Measurements from ENCODE around the gene NAP1L4. TPM values are rescaled to one million over a fixed set of nuclear protein-coding genes. Genes with fewer than 3 reads are reported as not detected.
A peak's percentile ranks its signal among the peaks of the same experiment; 100 is the strongest.

Gene NAP1L4
- total RNA-seq, 1 donor: 99.6 TPM

GRCh38 chr11:2913776-2914175, 78.4 kb downstream of the NAP1L4 start:
- TF ChIP-seq, protein P1, sequence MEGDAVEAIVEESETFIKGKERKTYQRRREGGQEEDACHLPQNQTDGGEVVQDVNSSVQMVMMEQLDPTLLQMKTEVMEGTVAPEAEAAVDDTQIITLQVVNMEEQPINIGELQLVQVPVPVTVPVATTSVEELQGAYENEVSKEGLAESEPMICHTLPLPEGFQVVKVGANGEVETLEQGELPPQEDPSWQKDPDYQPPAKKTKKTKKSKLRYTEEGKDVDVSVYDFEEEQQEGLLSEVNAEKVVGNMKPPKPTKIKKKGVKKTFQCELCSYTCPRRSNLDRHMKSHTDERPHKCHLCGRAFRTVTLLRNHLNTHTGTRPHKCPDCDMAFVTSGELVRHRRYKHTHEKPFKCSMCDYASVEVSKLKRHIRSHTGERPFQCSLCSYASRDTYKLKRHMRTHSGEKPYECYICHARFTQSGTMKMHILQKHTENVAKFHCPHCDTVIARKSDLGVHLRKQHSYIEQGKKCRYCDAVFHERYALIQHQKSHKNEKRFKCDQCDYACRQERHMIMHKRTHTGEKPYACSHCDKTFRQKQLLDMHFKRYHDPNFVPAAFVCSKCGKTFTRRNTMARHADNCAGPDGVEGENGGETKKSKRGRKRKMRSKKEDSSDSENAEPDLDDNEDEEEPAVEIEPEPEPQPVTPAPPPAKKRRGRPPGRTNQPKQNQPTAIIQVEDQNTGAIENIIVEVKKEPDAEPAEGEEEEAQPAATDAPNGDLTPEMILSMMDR (IDR thresholded peaks at IDR 0.05; ENCODE audit: insufficient read depth, low read length): no peak

DNA sequence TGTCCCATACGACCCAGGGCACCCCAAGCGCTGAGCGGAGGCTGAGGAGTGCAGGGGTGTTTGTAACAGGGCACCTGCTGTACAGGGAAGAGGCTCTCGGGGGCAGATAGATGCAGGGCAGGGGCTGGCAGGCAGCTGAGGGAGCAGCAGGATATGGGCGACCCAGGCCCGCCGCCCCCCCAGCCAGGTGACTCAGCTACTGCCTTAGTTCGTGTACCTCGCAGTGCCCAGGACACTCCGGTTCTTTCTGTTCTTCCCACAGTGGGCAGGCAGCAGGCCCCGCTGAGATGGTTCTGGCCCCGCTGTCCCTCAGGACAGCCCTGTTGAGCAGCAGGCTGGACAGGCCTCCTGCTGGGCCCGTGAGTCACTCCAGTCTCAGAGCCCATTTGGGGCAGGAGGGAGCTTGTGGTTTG, 79.1 kb downstream of the NAP1L4 start:
- TF ChIP-seq, protein P1 (IDR thresholded peaks at IDR 0.05; ENCODE audit: insufficient read depth, low read length): no peak
- no peak overlapping the region for H3K4me3 ChIP-seq (ENCODE audit: low read depth, low read length)
- peak; percentile 11 for DNase-seq (ENCODE audit: low read depth)

More at GRCh38 chr11:2913776-2914175, 78.4 kb downstream of the NAP1L4 start:
- no peak overlapping the region for H3K4me3 ChIP-seq (ENCODE audit: low read depth, low read length)
- no peak for DNase-seq (ENCODE audit: low read depth)

- peak; percentile 56 for DNase-seq (ENCODE audit: low read depth)
- TF ChIP-seq, protein P1 (IDR thresholded peaks at IDR 0.05; ENCODE audit: insufficient read depth, low read length): no peak
- no peak overlapping the region for H3K4me3 ChIP-seq (ENCODE audit: low read depth, low read length)
Measured at GRCh38 chr11:2912498-2912897, 79.6 kb downstream of the NAP1L4 start.

GRCh38 chr11:2911785-2912391, 80.2 kb downstream of the NAP1L4 start:
- DNase-seq (ENCODE audit: low read depth): no peak
- H3K4me3 ChIP-seq (ENCODE audit: low read depth, low read length): no peak overlapping the region
- TF ChIP-seq, protein P1 (IDR thresholded peaks at IDR 0.05; ENCODE audit: insufficient read depth, low read length): no peak

DNA sequence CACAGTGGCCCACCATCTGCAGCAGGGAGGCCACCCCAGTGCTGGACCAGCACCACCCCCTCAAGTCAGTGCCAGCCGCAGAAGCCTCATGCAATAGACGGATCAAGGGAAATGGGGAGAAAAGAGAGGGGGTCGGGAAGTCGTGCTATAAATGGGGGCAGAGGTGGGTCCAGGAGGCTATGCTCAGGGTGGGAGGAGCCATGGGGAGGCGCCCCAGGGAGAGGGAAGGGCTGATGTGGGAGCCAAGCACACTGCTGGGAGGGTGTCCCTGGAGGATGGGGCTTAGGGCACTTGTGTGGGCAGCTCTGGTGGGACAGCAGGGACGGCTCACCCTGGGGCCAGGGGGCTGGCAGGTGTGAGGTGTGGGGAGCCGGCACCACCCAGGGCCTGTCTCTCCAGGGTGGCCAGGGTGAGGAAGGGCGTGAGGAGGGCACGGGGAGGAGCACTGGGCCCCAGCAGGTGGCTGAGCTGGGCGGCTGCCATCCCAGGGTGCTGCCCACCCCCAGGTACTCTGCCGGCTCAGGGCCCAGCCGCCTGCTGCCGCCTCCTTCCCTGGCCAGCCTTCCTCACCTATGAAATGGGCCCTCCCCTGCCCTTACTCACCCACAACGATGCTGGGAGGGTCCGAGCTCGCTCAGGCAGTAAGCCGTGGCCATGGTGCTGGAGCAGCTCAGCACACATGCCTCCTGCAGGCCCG, 80.9 kb downstream of the NAP1L4 start:
- TF ChIP-seq, protein P1 (IDR thresholded peaks at IDR 0.05; ENCODE audit: insufficient read depth, low read length): no peak
- DNase-seq (ENCODE audit: low read depth): no peak
- H3K4me3 ChIP-seq (ENCODE audit: low read depth, low read length): no peak overlapping the region

DNA sequence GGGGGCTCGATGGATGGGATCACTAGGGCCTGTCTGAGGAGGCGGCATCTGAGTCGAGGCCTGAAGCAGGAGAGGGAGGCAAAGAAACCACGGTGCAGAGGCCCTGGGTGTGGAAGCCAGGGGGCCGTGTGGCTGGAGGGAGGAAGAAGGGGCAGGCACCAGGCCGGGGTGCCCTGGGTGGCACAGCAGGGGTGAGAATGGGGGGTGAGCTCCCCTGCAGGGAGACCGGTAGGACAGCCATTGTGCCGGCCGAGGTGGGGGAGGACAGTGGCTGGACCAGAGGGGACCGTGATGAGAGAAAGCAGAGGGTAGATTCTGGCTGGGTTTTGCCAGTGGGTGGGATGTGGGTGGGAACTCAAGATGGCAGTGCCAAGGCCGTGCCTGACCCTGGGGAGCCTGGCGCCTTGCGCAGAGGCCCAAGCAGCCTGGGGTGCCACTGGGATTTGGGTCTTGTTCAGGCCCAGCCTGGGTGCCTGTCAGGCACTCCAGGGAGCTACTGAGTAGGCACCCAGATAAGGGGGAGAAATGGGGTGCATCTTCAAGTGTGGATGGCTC, 81.7 kb downstream of the NAP1L4 start:
- DNase-seq (ENCODE audit: low read depth): no peak
- TF ChIP-seq, protein P1 (IDR thresholded peaks at IDR 0.05; ENCODE audit: insufficient read depth, low read length): no peak
- H3K4me3 ChIP-seq (ENCODE audit: low read depth, low read length): no peak overlapping the region
